ENCODE measurements around the gene RTEL1. TPM values are rescaled to one million over a fixed set of nuclear protein-coding genes. Genes with fewer than 3 reads are reported as not detected.

RTEL1 gene
- polyA plus RNA-seq, 3 donors, result 1.0 to 15.5 (median 4.8) TPM

- Histone ChIP-seq H3K4me1 (ENCODE audit: control insufficient read depth in 1 of 2, insufficient read depth in 2 of 2, low read length in 2 of 2) (peaks cover 14 to 18% of the 10 kb centered on the region in 2 donors), H3K36me3 (replicated peaks in 1 of 2; ENCODE audit: control insufficient read depth in 1 of 2, insufficient read depth in 2 of 2, low read length in 2 of 2) (peaks cover 33 to 60% of the 10 kb centered on the region in 2 donors), H3K9ac (ENCODE audit: insufficient read depth, low read length, poor library complexity, severe bottlenecking) (no peak overlapping the region), H3K4me3 (replicated peaks in 1 of 3; ENCODE audit: low read depth in 2 of 3, low read length in 3 of 3) (no peak overlapping the region), H3K79me2 (ENCODE audit: insufficient read depth, low read length) (peaks cover 94% of the 10 kb centered on the region), H3K9me3 (replicated peaks in 1 of 2; ENCODE audit: control insufficient read depth in 1 of 2, insufficient read depth in 1 of 2, low read length in 2 of 2) (peaks cover 9 to 16% of the 10 kb centered on the region in 2 donors), H2AFZ (ENCODE audit: insufficient read depth, low read depth, low read length, poor library complexity, severe bottlenecking) (no peak overlapping the region), H3K27ac (ENCODE audit: low read depth in 1 of 2, low read length in 2 of 2) (no peak overlapping the region), H3K4me2 (replicated peaks; ENCODE audit: extremely low read depth, low read length, poor library complexity, severe bottlenecking) (no peak overlapping the region), H4K20me1 (ENCODE audit: insufficient read depth, low read length) (peaks cover 73% of the 10 kb centered on the region), H3K27me3 (ENCODE audit: control insufficient read depth in 2 of 2, insufficient read depth in 2 of 2, low read length in 2 of 2) (no peaks in the 10 kb centered on the region)
- H3K9me3 Mint-ChIP-seq, result peaks cover 5 to 22% (median 16%) of the 10 kb centered on the region in 7 donors
- no peak overlapping the region for H3K4me3 Mint-ChIP-seq
- H3K27me3 Mint-ChIP-seq (ENCODE audit: low read depth in 3 of 3), result peaks cover 0 to 2% (median 1%) of the 10 kb centered on the region in 3 donors
- no CpG with 5 or more reads among the region's 1 CpG for WGBS (ENCODE audit: insufficient coverage)
- H3K27ac Mint-ChIP-seq, result peak overlapping the region in 1 of 7 donors; percentile 41
- H3K4me1 Mint-ChIP-seq, result peaks cover 24% of the 10 kb centered on the region
- DNase-seq, result no peak
- no peak for TF ChIP-seq CTCF (IDR thresholded peaks at IDR 0.05)
- peaks cover 56 to 81% of the 10 kb centered on the region in 2 donors for H3K36me3 Mint-ChIP-seq
- intact Hi-C loops (cut with micrococcal nuclease), result no loop called here
These were observed 54.1 kb downstream of the RTEL1 start for GRCh38 chr20:63712191-63712590.

GRCh38 chr20:63714858-63715257, 56.7 kb downstream of the RTEL1 start:
- Histone ChIP-seq H3K36me3 (replicated peaks in 1 of 2; ENCODE audit: control insufficient read depth in 1 of 2, insufficient read depth in 2 of 2, low read length in 2 of 2) (peaks cover 38 to 83% of the 10 kb centered on the region in 2 donors), H3K79me2 (ENCODE audit: insufficient read depth, low read length) (peaks cover 95% of the 10 kb centered on the region), H3K4me3 (replicated peaks in 1 of 3; ENCODE audit: low read depth in 2 of 3, low read length in 3 of 3) (no peak overlapping the region), H2AFZ (ENCODE audit: insufficient read depth, low read depth, low read length, poor library complexity, severe bottlenecking) (no peak overlapping the region), H3K4me1 (ENCODE audit: control insufficient read depth in 1 of 2, insufficient read depth in 2 of 2, low read length in 2 of 2) (no peaks in the 10 kb centered on the region), H3K27me3 (ENCODE audit: control insufficient read depth in 2 of 2, insufficient read depth in 2 of 2, low read length in 2 of 2) (no peaks in the 10 kb centered on the region), H3K9me3 (replicated peaks in 1 of 2; ENCODE audit: control insufficient read depth in 1 of 2, insufficient read depth in 1 of 2, low read length in 2 of 2) (peaks cover 14 to 25% of the 10 kb centered on the region in 2 donors), H4K20me1 (ENCODE audit: insufficient read depth, low read length) (peaks cover 82% of the 10 kb centered on the region), H3K4me2 (replicated peaks; ENCODE audit: extremely low read depth, low read length, poor library complexity, severe bottlenecking) (no peak overlapping the region), H3K9ac (ENCODE audit: insufficient read depth, low read length, poor library complexity, severe bottlenecking) (no peak overlapping the region), H3K27ac (ENCODE audit: low read depth in 1 of 2, low read length in 2 of 2) (no peak overlapping the region)
- Mint-ChIP-seq H3K4me1 (peaks cover 12% of the 10 kb centered on the region), H3K9me3 (peaks cover 11 to 35% (median 26%) of the 10 kb centered on the region in 7 donors), H3K27ac (no peak overlapping the region), H3K36me3 (peaks cover 64 to 95% of the 10 kb centered on the region in 2 donors), H3K27me3 (ENCODE audit: low read depth in 3 of 3) (peaks cover 0 to 2% (median 1%) of the 10 kb centered on the region in 3 donors), H3K4me3 (no peak overlapping the region)
- no peak for TF ChIP-seq CTCF (IDR thresholded peaks at IDR 0.05)
- no peak for DNase-seq
- intact Hi-C loops (cut with micrococcal nuclease), result no loop called here
- 100% methylated on average over 2 of the region's 5 CpGs for WGBS (ENCODE audit: insufficient coverage)
